WTC11 (cell line): Measurements from ENCODE around the gene GRM1.

Source experiments
- FOXK1 ChIP-seq: sonication (generic); formaldehyde crosslinking; IDR thresholded peaks from 2 replicates; pipeline ENCODE4 v1.8.0; 2022; ENCODE audit warnings: mild to moderate bottlenecking, moderate library complexity, missing genetic modification reagents
- RELA ChIP-seq: sonication (generic); formaldehyde crosslinking; IDR thresholded peaks from 2 replicates; pipeline ENCODE4 v1.8.1; 2022; ENCODE audit warnings: missing genetic modification reagents, mild to moderate bottlenecking, borderline replicate concordance
- TF ChIP-seq, protein P1 (sequence below): sonication (generic); formaldehyde crosslinking; IDR thresholded peaks from 2 replicates; pipeline ENCODE4 v1.8.0; 2022; ENCODE audit warnings: mild to moderate bottlenecking, missing genetic modification reagents

DNA sequence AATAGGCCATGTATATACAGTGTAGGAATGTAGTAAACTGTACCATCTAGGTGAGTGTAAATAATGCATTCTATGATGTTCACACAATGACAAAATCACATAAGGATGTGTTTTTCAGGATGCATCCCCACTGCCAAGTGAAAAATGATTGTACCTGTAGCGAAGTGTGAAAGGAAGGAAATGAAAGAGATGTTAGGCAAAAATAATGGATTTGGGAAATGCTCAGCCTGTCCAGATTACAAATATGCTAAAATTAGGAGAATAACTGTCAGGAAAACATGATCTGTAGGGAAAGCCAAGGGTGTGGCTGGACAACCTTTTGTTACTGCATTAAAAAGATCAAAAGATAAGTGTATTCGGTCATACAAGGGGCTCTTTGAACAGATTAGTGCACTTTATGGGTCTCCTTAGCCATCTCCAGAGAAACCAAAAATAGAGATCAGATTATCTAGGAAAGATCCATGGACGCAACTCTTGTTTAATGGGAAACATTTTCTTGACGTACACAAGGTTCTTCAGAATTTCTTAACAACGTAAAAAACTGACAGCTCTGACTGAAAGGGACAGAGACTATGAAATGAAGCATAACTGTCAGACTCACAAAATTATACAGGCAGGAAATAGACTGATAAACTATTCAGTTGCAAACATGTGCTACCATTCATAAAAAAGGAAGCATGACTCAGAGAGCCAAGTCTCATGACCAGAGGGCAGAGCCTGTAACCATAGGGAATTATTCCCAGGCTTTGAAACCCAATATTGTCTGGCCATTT is 261.1 kb downstream of the GRM1 start:
- TF ChIP-seq FOXK1 (CRISPR knock-in tag) (no peak), RELA (CRISPR knock-in tag) (no peak)
- TF ChIP-seq, protein P1, sequence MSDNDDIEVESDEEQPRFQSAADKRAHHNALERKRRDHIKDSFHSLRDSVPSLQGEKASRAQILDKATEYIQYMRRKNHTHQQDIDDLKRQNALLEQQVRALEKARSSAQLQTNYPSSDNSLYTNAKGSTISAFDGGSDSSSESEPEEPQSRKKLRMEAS (CRISPR knock-in tag): no peak
